SW 1271 (cell line): ENCODE data around the gene TNS3.
"Not testable (repeated sequence)": the region's sequence is repeated elsewhere in the genome, so short reads cannot be mapped to it uniquely, and the experiment has no call there.

Experiments used
- DNase-seq, 2 experiments: peaks; one replicate each; lab custom pipeline; 2025; lab: John Stamatoyannopoulos, UW

Gene TNS3

DNA sequence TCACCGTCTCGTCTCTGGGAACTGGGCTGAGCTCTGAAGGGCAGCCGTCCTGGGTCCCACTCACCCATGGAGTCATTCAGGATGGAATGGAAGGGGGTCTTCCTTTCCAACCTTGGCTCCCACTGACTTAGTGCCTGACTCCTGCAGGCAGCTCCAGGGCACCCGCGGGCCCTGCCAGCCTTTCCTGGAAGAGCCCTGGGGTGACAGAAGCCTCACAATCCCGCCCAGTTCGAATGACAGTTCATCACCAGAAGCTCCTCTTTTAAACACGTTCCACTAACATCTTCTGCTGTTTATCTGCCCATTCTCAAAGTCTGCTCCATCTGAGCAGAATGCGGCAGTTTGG, 110.6 kb downstream of the TNS3 start:
- DNase-seq, result no peak

DNA sequence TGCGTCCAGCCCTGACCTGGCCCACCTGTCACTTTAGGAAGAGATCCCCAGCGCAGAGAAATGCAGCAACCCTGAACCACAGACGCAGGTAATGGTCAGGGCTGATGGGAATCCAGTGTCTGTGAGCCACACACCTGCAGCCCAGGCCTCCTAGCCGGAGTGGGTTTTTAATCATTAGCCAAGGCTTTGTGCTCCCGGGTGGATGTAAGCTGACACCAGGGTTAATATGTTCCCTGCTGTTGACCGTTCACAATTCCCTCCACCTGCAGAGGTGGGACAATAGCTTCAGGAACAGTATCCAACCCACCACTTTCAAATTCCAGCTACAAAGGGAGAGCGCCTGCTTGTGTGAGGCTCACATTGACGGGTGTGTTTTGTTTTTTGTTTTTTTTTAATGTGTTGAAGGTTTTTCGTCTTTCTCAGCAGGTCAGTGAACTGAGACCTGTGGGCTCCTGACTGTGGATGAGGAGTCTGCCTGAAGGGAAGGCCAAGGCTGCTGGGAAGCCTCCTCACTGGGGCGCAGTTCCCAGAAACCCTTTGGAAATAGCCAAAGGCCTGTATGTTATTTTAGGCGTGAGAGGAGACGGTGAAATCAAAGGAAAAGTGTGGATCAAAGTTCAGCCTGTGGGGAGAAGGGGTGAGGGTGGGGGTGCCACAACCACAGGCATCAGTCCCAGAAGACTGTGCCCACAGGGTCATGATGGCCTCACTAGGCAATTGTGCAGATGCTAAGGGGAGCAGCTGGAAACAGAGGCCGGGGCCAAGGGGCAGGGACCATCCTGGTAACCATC, 111.1 kb downstream of the TNS3 start:
- DNase-seq, result no peak

DNA sequence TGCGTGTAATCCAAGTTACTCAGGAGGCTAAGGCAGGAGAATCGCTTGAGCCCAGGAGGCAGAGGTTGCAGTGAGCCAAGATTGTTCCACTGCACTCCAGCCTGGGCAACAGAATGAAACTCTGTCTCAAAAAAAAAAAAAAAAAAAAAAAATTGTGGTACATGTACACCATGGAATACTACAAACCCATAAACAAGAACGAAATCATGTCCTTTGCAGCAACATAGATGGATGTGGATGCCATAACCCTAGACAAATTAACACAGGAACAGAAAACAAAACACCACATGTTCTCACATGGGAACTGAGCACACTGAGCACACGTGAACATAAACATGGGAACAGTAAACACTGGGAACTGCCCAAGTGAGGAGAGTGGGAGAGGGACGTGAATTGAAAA, 112.1 kb downstream of the TNS3 start:
- not testable (repeated sequence) for DNase-seq

DNA sequence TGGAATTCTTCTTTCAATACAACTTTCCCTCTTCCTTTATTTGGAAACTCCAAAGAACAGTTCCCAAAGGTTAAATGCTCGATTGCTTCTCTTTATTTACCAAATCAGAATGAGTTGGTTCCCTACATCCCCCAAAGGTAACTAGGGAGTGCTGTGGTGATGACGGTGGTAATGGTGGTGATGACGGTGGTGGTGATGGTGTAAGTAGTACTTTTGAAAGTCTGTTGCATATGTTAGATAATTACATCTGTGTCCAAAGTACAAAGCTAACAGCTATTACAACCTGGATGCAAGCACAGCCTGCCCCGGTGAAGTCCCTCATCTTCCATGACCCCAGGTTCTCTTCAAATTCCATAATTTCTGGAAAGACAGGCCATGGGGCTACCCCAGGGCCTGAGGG, 115.1 kb downstream of the TNS3 start:
- DNase-seq, result no peak

DNA sequence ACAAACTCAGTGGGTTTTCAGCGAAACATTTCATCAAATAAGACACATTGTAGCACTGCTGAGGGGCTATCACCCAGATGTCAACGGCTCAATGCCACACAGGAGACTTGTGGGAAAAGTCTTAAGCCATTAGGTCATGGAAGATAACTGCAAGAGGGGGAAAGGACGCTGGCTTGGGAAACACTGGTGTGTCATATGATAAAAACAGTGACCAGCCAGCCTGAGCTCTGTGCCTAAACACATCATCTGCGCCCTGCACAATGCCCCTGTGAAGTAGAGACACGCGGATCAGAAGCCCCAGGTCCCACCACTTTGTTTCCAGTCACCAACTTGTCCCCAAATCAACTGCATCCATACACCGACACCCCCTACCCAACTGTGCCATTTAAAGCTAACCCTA, 116.7 kb downstream of the TNS3 start:
- DNase-seq, result no peak

DNA sequence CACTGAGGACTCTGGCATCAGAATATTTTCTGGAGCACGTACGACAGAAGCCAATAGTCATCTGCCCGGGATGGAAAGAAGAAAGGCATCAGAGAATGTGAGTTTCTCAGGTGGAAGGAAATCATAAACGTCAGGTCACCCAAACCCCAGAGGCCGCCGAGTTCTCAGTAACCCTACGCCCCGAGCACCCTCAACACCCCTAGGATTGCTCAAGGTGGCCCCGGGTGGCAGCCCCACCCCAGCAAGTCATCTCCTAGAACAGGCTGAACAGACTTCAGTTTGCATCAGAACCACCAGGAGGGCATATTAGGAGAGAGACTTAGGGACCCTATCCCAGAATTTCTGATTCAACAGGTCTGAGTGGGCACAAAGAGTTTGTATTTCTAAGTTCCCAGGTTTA, 117.6 kb downstream of the TNS3 start:
- DNase-seq, result no peak

DNA sequence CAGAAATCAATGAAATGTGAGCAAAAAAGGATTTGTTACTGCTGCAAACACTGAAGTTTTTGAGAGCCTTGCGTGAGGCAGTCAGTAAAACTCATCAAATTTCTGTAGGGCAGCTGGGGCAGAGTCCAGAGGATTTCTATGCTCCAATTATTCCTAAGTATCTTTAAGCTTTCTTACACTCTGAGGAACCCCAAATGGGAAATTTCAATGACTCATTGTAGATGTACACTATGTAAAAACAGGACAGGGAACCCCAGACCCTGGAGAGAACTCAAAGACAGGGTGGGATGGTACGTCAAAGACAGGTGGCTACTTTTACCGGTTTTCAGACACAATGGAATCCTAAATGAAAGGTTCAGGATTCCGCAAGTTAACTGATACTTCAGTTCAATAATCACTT, 120.2 kb downstream of the TNS3 start:
- DNase-seq, result no peak

DNA sequence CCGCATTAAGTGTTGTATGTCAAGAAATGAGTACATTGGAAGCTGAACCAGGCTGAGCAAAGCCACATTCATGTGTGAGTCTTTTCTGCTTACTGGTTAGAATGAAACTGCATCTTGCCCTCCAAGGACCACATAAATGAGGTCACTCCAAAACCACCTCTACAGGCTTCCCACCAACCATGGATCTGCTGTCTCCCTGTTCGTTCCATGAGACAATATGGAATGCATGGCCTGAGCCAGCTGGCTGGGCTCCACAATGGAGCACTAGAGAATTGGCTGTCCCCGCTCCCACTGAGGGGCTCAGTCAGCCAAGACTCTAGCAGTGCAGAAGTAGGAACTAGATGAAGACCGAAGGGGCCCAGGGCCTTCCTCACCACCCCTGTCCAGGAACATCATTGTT, 120.8 kb downstream of the TNS3 start:
- DNase-seq, result no peak

DNA sequence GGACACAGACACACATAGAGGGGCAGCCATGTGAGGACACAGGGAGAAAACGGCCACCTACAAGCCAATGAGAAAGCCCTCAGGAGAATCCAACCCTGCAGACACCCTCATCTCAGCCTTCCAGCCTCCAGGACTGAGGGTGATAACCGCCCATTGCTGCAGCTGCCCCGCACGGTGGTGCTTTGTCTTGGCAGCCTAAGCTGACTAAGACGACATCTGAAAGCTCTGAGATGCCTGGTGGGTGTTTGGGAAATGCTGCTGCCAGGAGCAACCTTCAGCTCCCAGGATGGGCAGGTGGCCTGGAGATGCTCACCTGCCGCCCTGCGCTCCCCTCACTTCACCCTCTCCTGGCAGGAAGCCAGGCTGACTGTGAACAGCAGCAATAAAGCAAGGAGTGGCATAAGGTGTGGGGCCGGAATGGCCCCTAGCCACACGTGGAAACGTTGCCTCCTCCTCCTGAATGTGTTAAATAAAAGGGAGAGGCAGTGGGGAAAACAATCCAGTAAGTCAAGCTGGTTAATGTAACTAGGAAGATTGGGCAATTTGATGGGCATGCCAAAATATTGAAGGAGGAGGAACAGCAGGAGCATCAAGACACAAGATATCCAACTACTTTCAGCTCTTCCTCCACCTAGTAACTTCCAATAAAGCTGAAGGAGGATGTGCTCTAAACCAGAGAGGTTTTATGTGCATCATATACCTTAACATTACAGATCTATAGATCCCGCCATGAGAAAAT, 121.5 kb downstream of the TNS3 start:
- DNase-seq, result no peak

DNA sequence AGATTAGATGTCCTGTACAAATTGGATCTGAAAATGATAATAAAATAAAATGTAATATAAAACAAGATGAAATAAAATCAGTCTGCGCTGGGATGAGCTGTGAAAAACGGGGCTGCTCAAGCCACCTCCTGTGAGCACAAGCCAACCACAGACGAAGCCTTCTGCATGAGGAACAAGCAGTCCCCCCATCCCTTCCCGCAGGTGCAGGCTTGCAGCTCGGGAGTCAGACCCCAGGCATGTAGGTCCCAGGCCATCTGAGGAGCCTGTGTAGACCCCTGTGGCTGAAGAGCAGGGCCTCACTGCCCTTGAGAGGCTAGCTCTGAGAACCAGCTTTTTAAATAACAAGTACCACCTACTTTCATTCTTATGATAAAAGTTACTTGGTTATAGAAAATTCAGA, 123.4 kb downstream of the TNS3 start:
- DNase-seq, result no peak

DNA sequence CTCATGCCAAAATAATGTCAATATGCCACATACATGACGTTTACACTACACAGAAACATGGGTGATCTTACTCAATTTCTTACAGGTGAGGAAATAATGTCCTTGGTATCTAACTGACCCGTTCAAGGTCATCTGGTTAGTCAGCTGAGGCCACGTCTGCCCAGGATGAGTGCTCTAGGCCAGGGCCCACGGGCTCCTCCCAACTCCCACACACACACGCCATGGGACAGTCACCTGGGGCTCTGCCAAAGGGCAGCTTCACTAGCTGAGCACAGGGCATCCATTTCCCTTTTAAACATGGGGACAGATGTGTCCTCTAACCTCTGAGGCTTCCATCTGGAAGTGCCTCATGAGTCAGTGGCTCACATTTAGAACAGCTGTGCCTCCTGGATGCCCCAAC, 123.9 kb downstream of the TNS3 start:
- no peak for DNase-seq

DNA sequence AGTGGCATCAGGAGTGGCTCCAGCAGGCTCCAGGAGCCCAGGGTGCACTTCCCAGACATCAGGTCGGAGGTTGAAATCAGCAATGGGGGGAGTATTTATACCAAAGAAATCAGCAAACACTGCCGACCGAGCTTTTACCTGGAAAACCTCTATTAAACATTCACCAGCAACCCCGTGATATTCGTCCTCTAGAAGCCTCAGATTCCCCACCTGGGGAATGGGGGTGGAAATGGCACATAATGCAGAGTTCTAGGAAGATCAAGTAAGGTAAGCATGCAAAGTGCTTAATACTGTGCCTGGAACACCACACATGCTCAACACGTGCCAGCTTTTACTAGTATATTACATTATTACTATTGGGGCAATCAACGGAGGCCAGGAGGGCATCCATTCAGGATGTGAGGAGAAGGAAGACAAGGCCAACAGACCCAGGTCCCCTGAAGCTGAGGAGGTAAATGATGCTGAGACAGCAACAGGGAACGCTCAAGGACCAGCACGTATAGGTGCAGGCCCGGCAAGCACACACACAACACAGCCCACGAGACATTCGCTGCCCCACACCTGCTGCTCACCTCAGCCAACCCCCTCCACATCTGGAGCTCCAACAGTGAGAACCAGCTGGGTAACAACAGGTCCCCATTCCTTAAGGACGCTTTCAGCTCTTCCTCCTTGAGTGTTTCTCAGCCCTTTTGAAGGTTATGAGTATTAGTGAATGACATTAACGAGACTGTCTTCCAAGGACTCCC, 125.5 kb downstream of the TNS3 start:
- no peak for DNase-seq

DNA sequence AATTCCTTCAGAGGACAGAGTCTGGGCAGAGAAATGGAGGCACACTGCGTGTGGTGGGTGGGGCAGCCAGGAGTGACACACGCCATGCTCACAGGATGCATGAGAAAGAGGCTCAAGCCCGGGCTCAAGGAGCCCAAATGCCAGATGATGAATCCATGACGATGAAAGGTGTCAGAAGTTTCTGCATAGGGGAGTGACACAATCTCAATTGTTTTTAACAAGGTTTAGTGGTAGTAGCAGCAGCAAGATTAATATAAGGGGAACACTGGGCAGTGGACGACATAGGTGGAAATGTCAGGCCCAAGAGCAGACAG, 126.1 kb downstream of the TNS3 start:
- DNase-seq, result no peak

DNA sequence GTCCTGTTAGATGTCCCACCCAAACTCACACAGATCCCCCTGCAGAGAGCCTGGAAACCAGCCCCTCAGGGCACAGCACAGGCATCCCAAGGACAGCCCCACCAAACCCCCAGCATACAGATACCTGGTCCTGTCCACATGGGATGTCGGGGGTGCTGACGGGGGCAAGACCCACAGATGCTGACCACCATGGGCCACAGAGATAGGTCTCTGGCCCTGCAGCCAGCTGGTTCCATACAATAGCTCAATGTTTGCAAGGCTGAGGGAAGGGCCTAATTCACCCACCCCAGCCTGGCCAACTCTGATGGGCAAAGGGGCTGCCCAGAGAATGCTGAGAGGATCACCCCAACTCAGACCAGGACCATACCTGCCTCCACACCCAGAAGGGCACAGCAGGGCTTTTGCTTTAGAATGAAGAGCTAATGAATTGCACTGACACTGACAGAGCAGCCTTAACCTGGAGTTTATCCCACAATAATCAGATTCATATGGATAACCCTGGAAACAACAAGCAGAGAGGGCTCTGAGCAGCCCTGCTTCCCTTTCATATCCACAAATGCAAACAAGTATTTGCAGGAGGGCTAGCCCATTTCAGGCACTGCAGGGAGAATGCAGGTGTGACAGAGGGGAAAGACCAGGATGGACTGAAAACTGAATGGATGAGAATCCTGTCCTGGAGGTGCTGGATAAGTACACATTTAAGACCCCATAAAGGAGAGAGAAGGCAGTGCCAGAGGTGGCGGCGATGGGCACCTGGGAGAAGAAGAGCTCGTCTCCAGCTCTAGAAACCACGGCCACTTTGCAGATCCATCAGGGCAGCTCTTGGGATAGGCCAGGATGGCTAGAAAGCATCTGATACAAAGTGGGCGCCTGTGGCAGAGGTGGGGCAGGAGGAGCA, 126.7 kb downstream of the TNS3 start:
- DNase-seq, result no peak

DNA sequence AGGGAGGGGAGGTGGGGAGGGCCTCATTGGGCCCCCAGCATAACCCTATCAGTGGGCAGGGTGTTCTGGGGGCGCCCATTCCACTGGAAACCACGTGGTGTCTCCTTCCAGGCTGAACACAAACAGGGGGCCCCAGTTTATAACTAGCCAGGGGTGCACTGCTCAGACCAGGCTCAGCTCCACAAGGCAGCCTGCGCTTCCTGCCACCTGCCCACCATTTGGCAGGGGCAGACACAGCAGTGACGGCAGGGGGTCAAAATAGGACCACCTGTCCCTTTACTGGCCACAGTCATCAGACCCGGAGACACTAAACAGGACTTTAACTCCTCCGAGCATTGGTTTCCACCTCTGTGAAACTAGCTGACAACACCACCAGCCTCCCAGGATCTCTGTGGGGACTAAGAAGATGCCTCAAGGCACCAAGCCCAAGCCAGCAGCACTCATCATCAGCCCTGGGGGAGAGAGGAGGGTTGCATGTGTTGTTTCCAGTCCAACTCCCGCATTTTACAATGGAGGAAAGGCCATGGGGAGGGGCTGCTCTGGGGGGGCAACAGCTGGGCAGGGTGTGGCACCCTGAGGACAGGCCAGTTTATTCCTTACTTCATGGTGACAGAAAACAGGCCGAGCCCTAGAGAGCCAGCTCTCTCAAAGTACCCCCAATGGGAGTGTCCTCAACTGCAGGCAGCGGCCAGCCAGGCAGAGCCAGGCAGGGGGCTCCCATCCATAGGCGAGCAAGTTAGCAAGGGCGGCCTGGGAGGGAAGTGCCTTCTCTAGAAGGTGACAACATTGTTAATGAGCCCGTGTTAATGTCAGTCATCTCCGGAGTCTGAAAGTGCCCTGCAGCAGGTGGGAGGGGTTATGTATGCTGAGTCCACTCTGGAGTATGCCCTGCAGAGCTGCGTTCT, 127.6 kb downstream of the TNS3 start:
- DNase-seq, result no peak

DNA sequence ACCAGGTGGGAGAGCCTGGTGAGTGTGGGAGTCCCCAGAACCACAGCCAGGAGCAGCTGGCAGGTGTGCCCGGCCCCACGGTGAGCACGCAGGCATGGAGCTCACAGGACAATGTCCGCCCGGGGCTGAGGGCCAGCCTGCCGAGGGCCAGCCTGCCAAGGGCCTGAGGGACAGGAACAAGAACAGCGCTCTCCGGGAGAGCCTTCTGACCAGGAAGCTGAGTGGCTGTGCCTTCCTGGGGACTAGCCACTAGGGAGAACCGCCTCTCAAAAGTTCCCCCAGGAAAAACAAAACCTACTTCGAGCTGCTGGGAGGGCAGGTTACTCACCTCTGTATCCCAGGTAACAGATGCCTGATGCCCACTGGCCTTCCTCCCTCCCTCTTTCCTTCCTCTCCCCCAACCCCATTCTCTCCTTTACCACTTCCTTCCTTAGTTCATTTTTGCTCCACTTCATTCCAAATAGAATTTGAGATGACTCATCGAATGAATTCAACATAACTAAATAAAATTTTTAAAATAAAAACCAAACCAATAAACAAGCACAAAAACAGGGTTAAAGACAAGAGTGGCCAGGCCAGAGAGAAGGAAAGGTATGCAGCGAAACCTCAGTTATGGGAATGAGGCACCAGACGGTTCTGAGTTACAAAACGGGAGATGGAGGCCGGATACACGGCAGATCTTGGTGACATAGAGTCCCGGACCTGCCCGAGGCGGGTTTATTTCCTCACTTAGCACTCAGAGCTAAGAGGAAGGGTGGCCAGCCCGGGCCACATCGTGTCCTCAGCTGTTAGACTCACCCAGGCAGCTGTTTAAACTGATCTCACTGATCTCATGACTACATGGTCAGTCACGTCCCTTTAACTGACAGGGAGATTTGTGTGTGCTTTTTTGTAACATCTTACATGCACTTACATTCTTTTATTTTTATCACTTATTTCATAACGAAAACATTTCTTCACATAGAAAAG, 128.5 kb downstream of the TNS3 start:
- DNase-seq, result no peak

DNA sequence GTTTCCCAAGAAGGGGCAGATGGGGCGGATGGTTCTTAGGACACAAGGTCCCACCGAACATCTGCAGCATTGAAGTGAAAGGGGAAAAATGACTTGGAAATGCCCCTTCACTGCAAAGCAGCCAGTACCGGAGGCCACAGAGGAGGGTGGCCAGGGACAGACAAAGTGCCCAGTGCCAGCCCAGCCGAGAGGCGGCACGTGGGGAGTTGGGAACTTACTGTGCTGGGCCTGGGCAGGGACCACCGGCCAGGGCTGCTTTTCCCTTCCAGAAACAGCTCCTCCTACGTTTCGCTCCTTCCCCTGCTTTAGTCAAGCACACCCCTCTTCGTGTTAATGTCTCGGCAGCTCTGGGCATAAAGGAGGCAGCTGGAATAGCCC, 129.2 kb downstream of the TNS3 start:
- no peak for DNase-seq

DNA sequence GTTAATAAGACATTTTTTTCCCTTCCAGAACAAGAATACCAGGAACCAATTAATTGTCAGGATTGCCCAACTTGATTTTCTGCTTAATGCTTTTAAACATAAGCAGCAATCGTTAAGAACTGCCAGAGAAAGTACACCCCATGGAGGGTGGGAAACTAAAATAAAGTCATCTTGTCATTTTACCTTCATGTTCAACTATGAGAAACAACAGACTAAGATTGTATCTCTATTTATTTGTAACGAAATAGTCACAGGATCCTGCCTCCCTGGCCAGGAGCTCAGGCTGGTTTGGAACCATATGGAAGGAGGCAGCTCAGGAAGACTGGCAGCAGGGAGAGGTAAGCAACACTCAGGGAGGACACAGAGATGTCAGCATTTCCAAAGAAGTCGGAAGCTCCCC, 129.6 kb downstream of the TNS3 start:
- DNase-seq, result no peak

DNA sequence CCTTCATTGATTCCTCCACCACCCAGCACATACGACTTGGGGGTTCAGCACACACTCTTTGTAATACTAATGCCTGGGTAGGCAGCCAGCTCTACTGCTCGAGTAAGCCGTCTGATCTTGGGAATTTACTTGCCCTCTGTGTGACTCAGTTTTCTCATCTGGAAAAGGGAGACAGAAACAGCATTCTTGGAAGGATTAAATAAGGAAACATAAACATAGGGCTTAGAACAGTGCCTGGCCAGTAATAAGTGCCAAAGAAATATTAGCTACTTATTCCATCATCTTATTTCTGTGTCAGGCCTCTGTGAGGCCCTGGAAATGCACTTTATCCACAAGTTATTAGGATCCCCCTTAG, 130.1 kb downstream of the TNS3 start:
- DNase-seq, result no peak
